Measurements from ENCODE around the gene EIF2D.

DNA sequence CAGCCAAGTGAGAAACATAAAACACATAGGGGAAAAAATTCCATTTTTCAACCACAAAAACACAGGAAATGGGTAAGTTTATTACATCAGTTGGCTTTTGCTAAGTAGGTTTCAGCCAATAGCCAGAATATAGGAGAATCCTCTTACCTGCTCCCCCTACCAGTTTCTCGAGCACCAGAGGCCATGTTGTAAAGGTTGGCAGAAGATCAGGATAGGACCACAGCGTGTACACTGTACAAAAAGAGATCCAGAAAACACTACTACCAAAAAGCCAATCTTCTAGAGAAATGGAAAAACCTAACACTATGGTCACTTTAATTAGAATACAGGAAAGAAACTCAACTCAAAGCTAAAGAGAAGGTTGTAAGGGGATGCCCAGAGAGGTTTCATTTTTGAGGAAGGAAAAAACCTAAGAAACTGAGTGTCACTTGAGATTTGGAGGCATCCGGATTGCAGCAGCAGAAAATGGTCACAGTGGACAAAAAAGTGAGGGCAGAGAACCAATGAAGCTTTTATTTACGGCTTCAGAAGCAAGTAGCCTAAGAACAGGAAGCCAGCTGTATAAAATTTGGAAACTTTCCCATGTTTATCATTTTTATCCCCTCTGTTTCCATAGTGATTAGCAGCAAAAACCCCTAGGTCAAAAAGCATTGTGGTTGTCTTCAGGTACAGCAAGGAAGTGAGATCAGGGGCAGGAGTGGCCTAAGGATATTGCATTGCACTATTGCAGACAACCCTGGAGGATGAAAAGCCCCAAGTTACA lies 2.9 kb downstream of the EIF2D start:
- no peak for TF ChIP-seq EP300 (IDR thresholded peaks at IDR 0.05)
- TF ChIP-seq, protein P1, sequence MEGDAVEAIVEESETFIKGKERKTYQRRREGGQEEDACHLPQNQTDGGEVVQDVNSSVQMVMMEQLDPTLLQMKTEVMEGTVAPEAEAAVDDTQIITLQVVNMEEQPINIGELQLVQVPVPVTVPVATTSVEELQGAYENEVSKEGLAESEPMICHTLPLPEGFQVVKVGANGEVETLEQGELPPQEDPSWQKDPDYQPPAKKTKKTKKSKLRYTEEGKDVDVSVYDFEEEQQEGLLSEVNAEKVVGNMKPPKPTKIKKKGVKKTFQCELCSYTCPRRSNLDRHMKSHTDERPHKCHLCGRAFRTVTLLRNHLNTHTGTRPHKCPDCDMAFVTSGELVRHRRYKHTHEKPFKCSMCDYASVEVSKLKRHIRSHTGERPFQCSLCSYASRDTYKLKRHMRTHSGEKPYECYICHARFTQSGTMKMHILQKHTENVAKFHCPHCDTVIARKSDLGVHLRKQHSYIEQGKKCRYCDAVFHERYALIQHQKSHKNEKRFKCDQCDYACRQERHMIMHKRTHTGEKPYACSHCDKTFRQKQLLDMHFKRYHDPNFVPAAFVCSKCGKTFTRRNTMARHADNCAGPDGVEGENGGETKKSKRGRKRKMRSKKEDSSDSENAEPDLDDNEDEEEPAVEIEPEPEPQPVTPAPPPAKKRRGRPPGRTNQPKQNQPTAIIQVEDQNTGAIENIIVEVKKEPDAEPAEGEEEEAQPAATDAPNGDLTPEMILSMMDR (IDR thresholded peaks at IDR 0.05) = no peak
- TF ChIP-seq POLR2A (IDR thresholded peaks at IDR 0.05; ENCODE audit: low read depth) = no peak
